ENCODE data around the gene MTUS2.

MTUS2 gene

GRCh38 chr13:29465741-29466293 is 645.7 kb downstream of the MTUS2 start:
- in situ Hi-C loops (cut with HindIII; ENCODE audit: low pct_unique_long_range_greater_than_20kb, low sequenced_read_pairs), result no loop called here
- TF ChIP-seq JUND (IDR thresholded peaks at IDR 0.05; ENCODE audit: low read depth), result no peak
- no peak for DNase-seq (ENCODE audit: low read depth in 1 of 2, low spot score in 1 of 2)

GRCh38 chr13:29471551-29471950 is 651.4 kb downstream of the MTUS2 start:
- no peak for TF ChIP-seq JUND (IDR thresholded peaks at IDR 0.05; ENCODE audit: low read depth)
- in situ Hi-C loops (cut with HindIII; ENCODE audit: low pct_unique_long_range_greater_than_20kb, low sequenced_read_pairs), result no loop called here

GRCh38 chr13:29472332-29472961 is 652.3 kb downstream of the MTUS2 start:
- TF ChIP-seq JUND (IDR thresholded peaks at IDR 0.05; ENCODE audit: low read depth), result no peak
- peak in 1 of 2 experiments; percentile 61 for DNase-seq (ENCODE audit: low read depth in 1 of 2, low spot score in 1 of 2)
- in situ Hi-C loops (cut with HindIII; ENCODE audit: low pct_unique_long_range_greater_than_20kb, low sequenced_read_pairs), result no loop called here

More at GRCh38 chr13:29471551-29471950, 651.4 kb downstream of the MTUS2 start:
- DNase-seq (ENCODE audit: low read depth in 1 of 2, low spot score in 1 of 2), result no peak

GRCh38 chr13:29473166-29473565 is 653.0 kb downstream of the MTUS2 start:
- DNase-seq (ENCODE audit: low read depth in 1 of 2, low spot score in 1 of 2), result no peak
- in situ Hi-C loops (cut with HindIII; ENCODE audit: low pct_unique_long_range_greater_than_20kb, low sequenced_read_pairs), result no loop called here
- TF ChIP-seq JUND (IDR thresholded peaks at IDR 0.05; ENCODE audit: low read depth), result no peak

GRCh38 chr13:29474991-29475390 is 654.9 kb downstream of the MTUS2 start:
- no peak for DNase-seq (ENCODE audit: low read depth in 1 of 2, low spot score in 1 of 2)
- no peak for TF ChIP-seq JUND (IDR thresholded peaks at IDR 0.05; ENCODE audit: low read depth)
- in situ Hi-C loops (cut with HindIII; ENCODE audit: low pct_unique_long_range_greater_than_20kb, low sequenced_read_pairs), result no loop called here

- in situ Hi-C loops (cut with HindIII; ENCODE audit: low pct_unique_long_range_greater_than_20kb, low sequenced_read_pairs), result no loop called here
- no peak for DNase-seq (ENCODE audit: low read depth in 1 of 2, low spot score in 1 of 2)
- TF ChIP-seq JUND (IDR thresholded peaks at IDR 0.05; ENCODE audit: low read depth), result no peak
These were observed 655.9 kb downstream of the MTUS2 start for GRCh38 chr13:29476046-29476445.

- TF ChIP-seq JUND (IDR thresholded peaks at IDR 0.05; ENCODE audit: low read depth), result no peak
These were observed 659.8 kb downstream of the MTUS2 start for GRCh38 chr13:29479716-29480492.

GRCh38 chr13:29480893-29481525 is 660.9 kb downstream of the MTUS2 start:
- in situ Hi-C loops (cut with HindIII; ENCODE audit: low pct_unique_long_range_greater_than_20kb, low sequenced_read_pairs), result no loop called here
- no peak for DNase-seq (ENCODE audit: low read depth in 1 of 2, low spot score in 1 of 2)
- no peak for TF ChIP-seq JUND (IDR thresholded peaks at IDR 0.05; ENCODE audit: low read depth)

More at GRCh38 chr13:29479716-29480492, 659.8 kb downstream of the MTUS2 start:
- DNase-seq (ENCODE audit: low read depth in 1 of 2, low spot score in 1 of 2), result no peak
- in situ Hi-C loops (cut with HindIII; ENCODE audit: low pct_unique_long_range_greater_than_20kb, low sequenced_read_pairs), result no loop called here

GRCh38 chr13:29481603-29482002 is 661.5 kb downstream of the MTUS2 start:
- no peak for DNase-seq (ENCODE audit: low read depth in 1 of 2, low spot score in 1 of 2)
- no peak for TF ChIP-seq JUND (IDR thresholded peaks at IDR 0.05; ENCODE audit: low read depth)
- in situ Hi-C loops (cut with HindIII; ENCODE audit: low pct_unique_long_range_greater_than_20kb, low sequenced_read_pairs), result no loop called here

GRCh38 chr13:29482504-29482903 is 662.4 kb downstream of the MTUS2 start:
- no peak for TF ChIP-seq JUND (IDR thresholded peaks at IDR 0.05; ENCODE audit: low read depth)
- in situ Hi-C loops (cut with HindIII; ENCODE audit: low pct_unique_long_range_greater_than_20kb, low sequenced_read_pairs), result no loop called here
- no peak for DNase-seq (ENCODE audit: low read depth in 1 of 2, low spot score in 1 of 2)

- no peak for DNase-seq (ENCODE audit: low read depth in 1 of 2, low spot score in 1 of 2)
- TF ChIP-seq JUND (IDR thresholded peaks at IDR 0.05; ENCODE audit: low read depth), result no peak
- in situ Hi-C loops (cut with HindIII; ENCODE audit: low pct_unique_long_range_greater_than_20kb, low sequenced_read_pairs), result no loop called here
These were observed 663.1 kb downstream of the MTUS2 start for GRCh38 chr13:29483211-29483610.

GRCh38 chr13:29483623-29484022 is 663.5 kb downstream of the MTUS2 start:
- no peak for TF ChIP-seq JUND (IDR thresholded peaks at IDR 0.05; ENCODE audit: low read depth)
- in situ Hi-C loops (cut with HindIII; ENCODE audit: low pct_unique_long_range_greater_than_20kb, low sequenced_read_pairs), result no loop called here
- no peak for DNase-seq (ENCODE audit: low read depth in 1 of 2, low spot score in 1 of 2)

GRCh38 chr13:29484236-29484635 is 664.1 kb downstream of the MTUS2 start:
- TF ChIP-seq JUND (IDR thresholded peaks at IDR 0.05; ENCODE audit: low read depth), result no peak
- no peak for DNase-seq (ENCODE audit: low read depth in 1 of 2, low spot score in 1 of 2)
- in situ Hi-C loops (cut with HindIII; ENCODE audit: low pct_unique_long_range_greater_than_20kb, low sequenced_read_pairs), result no loop called here
